ENCODE data around the gene ZDHHC8. TPM values are rescaled to one million over a fixed set of nuclear protein-coding genes. Genes with fewer than 3 reads are reported as not detected.

Gene ZDHHC8
- 37.8 and 46.1 TPM in 2 replicates for total RNA-seq

DNA sequence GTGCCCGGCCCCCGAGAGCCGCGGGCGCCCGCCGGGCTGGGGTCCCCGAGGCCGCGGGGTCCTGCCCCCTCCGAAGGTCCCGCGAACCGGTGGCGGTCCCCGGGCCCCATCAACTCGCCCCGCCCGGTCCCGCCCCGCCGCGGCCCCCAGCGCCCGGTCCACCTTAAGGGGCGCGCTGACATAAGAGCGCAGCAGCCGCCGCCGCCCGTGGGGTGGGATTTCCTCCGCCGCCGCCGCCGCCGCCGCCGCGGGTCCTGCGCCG is at the start of gene ZDHHC8:
ZDHHC8 (plus strand) TSS at position 208 of the 262 bp plus-strand sequence. CDS start 144 bp downstream, outside the sequence.

DNA sequence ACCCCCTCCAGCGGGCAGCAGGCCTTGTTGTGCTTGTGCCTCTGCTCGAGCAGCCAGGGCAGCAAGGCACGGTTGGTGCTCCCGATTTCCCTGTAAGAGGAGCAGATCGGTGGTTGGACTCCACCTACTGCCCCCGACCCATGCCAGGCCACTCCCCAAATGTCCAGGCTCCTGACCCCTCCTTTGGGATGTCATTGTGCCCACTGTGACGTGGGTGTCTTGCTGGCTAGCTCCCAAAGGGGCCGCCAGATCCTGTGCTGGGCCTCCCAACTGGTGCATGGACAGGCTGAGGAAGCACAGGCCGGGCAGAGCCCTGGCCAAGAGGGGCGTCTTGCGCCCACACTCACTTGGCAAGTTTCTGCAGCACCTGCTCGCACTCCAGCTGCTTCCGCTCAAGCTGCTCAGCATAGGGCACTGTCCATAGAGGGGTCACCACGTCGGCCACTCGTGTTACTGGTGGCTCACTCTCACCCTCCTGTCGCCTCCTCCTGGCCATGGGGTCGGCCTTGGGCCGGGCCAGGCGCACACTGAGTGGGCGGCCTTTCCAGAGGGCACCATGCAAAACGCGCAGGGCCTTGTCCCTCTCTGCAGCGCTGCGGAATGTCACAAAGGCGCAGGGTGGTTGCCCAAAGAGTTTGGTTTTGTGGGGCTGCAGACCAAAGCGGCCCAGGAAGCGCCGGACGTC is 15.8 kb upstream of the ZDHHC8 start, which contains the start of gene RANBP1:
RANBP1 (plus strand) TSS at position 414 of the 685 bp plus-strand sequence; CDS start at position 495, 81 bp downstream.

GRCh38 chr22:20116951-20117632 is 14.5 kb upstream of the ZDHHC8 start, which contains the start of gene TRMT2A:
TRMT2A (minus strand) TSS chr22:20117226; CDS start chr22:20116906, 320 bp downstream.

GRCh38 chr22:20150381-20151275 is 19.0 kb downstream of the ZDHHC8 start, which contains the start of gene CCDC188:
CCDC188 (minus strand) TSS chr22:20151055; CDS start chr22:20150986, 69 bp downstream.

Other genes starting within 250 kb of the ZDHHC8 start
- gene COMT, start 190.0 kb upstream of the ZDHHC8 start, total RNA-seq: 317 and 372 TPM in 2 replicates
- gene TXNRD2, start 190.0 kb upstream of the ZDHHC8 start, total RNA-seq: 24.2 and 47.3 TPM in 2 replicates
- gene ARVCF, start 115.0 kb upstream of the ZDHHC8 start, total RNA-seq: 26.7 and 38.0 TPM in 2 replicates
- 21.8 and 23.6 TPM in 2 replicates for gene TANGO2, start 110.7 kb upstream of the ZDHHC8 start, total RNA-seq
- 18.1 and 20.2 TPM in 2 replicates for gene DGCR8, start 51.6 kb upstream of the ZDHHC8 start, total RNA-seq
- 149 and 754 TPM in 2 replicates for gene RANBP1, start 15.7 kb upstream of the ZDHHC8 start, total RNA-seq
- 27.4 and 43.5 TPM in 2 replicates for gene TRMT2A, start 14.6 kb upstream of the ZDHHC8 start, total RNA-seq
- 0.25 TPM in 1 of 2 replicates, not detected in the other for gene CCDC188, start 19.3 kb downstream of the ZDHHC8 start, total RNA-seq
- 13.0 and 21.7 TPM in 2 replicates for gene RTN4R, start 136.5 kb downstream of the ZDHHC8 start, total RNA-seq
- 63.7 and 77.6 TPM in 2 replicates for gene DGCR6L, start 188.3 kb downstream of the ZDHHC8 start, total RNA-seq